ENCODE data around the gene HOXC12. TPM values are rescaled to one million over a fixed set of nuclear protein-coding genes. Genes with fewer than 3 reads are reported as not detected.

HOXC12 gene
- total and polyA plus RNA-seq, 2 donors (not counting 1 experiment from before 2014, with no cell fraction given), result not detected

GRCh38 chr12:53965281-53966084, 10.8 kb downstream of the HOXC12 start:
- no peaks in the 10 kb centered on the region for H4K20me1 ChIP-seq (ENCODE audit: control insufficient read depth, insufficient read depth, low read length, poor library complexity, severe bottlenecking)
- DNase-seq (peak; percentile 31), ATAC-seq (ENCODE audit: low read depth) (no peak)
- Mint-ChIP-seq H3K27ac (no peak overlapping the region), H3K4me1 (peaks cover 21% of the 10 kb centered on the region), H3K9me3 (ENCODE audit: insufficient read depth) (no peaks in the 10 kb centered on the region), H3K4me3 (peak overlapping the region; percentile 38), H3K27me3 (peaks cover 90% of the 10 kb centered on the region)
- peaks cover 1 to 99% (median 92%) of the 10 kb centered on the region in 4 experiments for H3K27me3 ChIP-seq (replicated peaks in 1 of 4; ENCODE audit: control extremely low read depth in 1 of 4, control insufficient read depth in 3 of 4, insufficient read depth in 4 of 4, low read length in 3 of 4)
- H3K27ac ChIP-seq (ENCODE audit: low read length in 2 of 2), result no peak overlapping the region
- H3K4me2 ChIP-seq (replicated peaks; ENCODE audit: low read depth, low read length, poor library complexity, severe bottlenecking), result peak overlapping the region; percentile 39
- CTCF ChIA-PET, result interaction anchor here (0.7 kb wide), 1 partner anchor 241 kb away, joined by 3 read pairs; no protein-coding TSS in a partner anchor
- H3K9me3 ChIP-seq (ENCODE audit: control extremely low read depth in 1 of 3, control insufficient read depth in 2 of 3, insufficient read depth in 1 of 3, low read length in 2 of 3), result peaks cover 1 to 67% (median 3%) of the 10 kb centered on the region in 3 donors
- H3K36me3 ChIP-seq (replicated peaks in 1 of 2; ENCODE audit: control extremely low read depth in 1 of 2, control insufficient read depth in 1 of 2, extremely low read depth in 1 of 2, insufficient read depth in 2 of 2, low read length in 1 of 2), result no peaks in the 10 kb centered on the region
- no peak overlapping the region for H2AFZ ChIP-seq (ENCODE audit: insufficient read depth, low read depth, low read length, poor library complexity, severe bottlenecking)
- intact Hi-C loops (cut with micrococcal nuclease), result loop anchor here (5.0 kb wide), 1 partner anchor 67 kb away; the partner anchor contains the start of gene HOXC5
- TF ChIP-seq EZH2 (IDR thresholded peaks at IDR 0.05; ENCODE audit: borderline replicate concordance, insufficient read depth, low read depth, low read length, poor library complexity, severe bottlenecking) (peak; percentile 22), CTCF (IDR thresholded peaks at IDR 0.05) (no peak)
- H3K4me1 ChIP-seq (ENCODE audit: control insufficient read depth in 2 of 2, insufficient read depth in 2 of 2, low read length in 2 of 2), result peaks cover 28 to 54% of the 10 kb centered on the region in 2 donors
- POLR2A ChIA-PET, result interaction anchor here (0.6 kb wide), 1 partner anchor 43 kb away, joined by 5 read pairs; the partner anchor contains the start of gene HOXC8
- H3K4me3 ChIP-seq (ENCODE audit: control extremely low read depth in 1 of 5, extremely low read depth in 1 of 5, insufficient read depth in 1 of 5, low read depth in 2 of 5, low read length in 4 of 5), result no peak overlapping the region
- H3K9ac ChIP-seq (ENCODE audit: low read length), result no peak overlapping the region
- 5% methylated on average over 18 of the region's 18 CpGs for WGBS (ENCODE audit: insufficient coverage)
- H3K79me2 ChIP-seq (ENCODE audit: control insufficient read depth, insufficient read depth, low read length), result no peaks in the 10 kb centered on the region

GRCh38 chr12:53966085-53966384, 11.3 kb downstream of the HOXC12 start:
- Mint-ChIP-seq H3K4me1 (peaks cover 20% of the 10 kb centered on the region), H3K9me3 (ENCODE audit: insufficient read depth) (no peaks in the 10 kb centered on the region), H3K27me3 (peaks cover 93% of the 10 kb centered on the region), H3K4me3 (no peak overlapping the region), H3K27ac (no peak overlapping the region)
- POLR2A ChIA-PET, result no interaction called here
- Histone ChIP-seq H3K79me2 (ENCODE audit: control insufficient read depth, insufficient read depth, low read length) (no peaks in the 10 kb centered on the region), H3K4me1 (ENCODE audit: control insufficient read depth in 2 of 2, insufficient read depth in 2 of 2, low read length in 2 of 2) (peaks cover 23 to 50% of the 10 kb centered on the region in 2 donors), H3K9ac (ENCODE audit: low read length) (no peak overlapping the region), H3K27me3 (replicated peaks in 1 of 4; ENCODE audit: control extremely low read depth in 1 of 4, control insufficient read depth in 3 of 4, insufficient read depth in 4 of 4, low read length in 3 of 4) (peaks cover 1 to 99% (median 92%) of the 10 kb centered on the region in 4 experiments), H3K9me3 (ENCODE audit: control extremely low read depth in 1 of 3, control insufficient read depth in 2 of 3, insufficient read depth in 1 of 3, low read length in 2 of 3) (peaks cover 1 to 61% (median 3%) of the 10 kb centered on the region in 3 donors), H2AFZ (ENCODE audit: insufficient read depth, low read depth, low read length, poor library complexity, severe bottlenecking) (no peak overlapping the region), H3K36me3 (replicated peaks in 1 of 2; ENCODE audit: control extremely low read depth in 1 of 2, control insufficient read depth in 1 of 2, extremely low read depth in 1 of 2, insufficient read depth in 2 of 2, low read length in 1 of 2) (no peaks in the 10 kb centered on the region), H3K4me2 (replicated peaks; ENCODE audit: low read depth, low read length, poor library complexity, severe bottlenecking) (peak overlapping the region; percentile 39), H3K4me3 (ENCODE audit: control extremely low read depth in 1 of 5, extremely low read depth in 1 of 5, insufficient read depth in 1 of 5, low read depth in 2 of 5, low read length in 4 of 5) (no peak overlapping the region), H3K27ac (ENCODE audit: low read length in 2 of 2) (no peak overlapping the region), H4K20me1 (ENCODE audit: control insufficient read depth, insufficient read depth, low read length, poor library complexity, severe bottlenecking) (no peaks in the 10 kb centered on the region)
- CTCF ChIA-PET, result no interaction called here
- 9% methylated on average over 9 of the region's 15 CpGs for WGBS (ENCODE audit: insufficient coverage)
- DNase-seq (no peak), ATAC-seq (ENCODE audit: low read depth) (no peak)
- intact Hi-C loops (cut with micrococcal nuclease), result loop anchor here (5.0 kb wide), 1 partner anchor 66 kb away; the partner anchor contains the start of gene HOXC5
- TF ChIP-seq EZH2 (IDR thresholded peaks at IDR 0.05; ENCODE audit: borderline replicate concordance, insufficient read depth, low read depth, low read length, poor library complexity, severe bottlenecking) (no peak), CTCF (IDR thresholded peaks at IDR 0.05) (no peak)
